Upper lobe of left lung (tissue), 6 donors: ENCODE results near the gene PRRG1. TPM values are rescaled to one million over a fixed set of nuclear protein-coding genes. Genes with fewer than 3 reads are reported as not detected.

ENCODE experiments used
- ATAC-seq, 2 donors: fragments of 200-7000 bp; cut with Tn5 transposase; one replicate each; pipeline ENCODE4 v1.9.1; 2022; ENCODE audit warnings: mild to moderate bottlenecking in 2 of 2, moderate library complexity in 2 of 2; ENCODE audit not compliant: low FRiP score in 2 of 2
- DNase-seq, 2 donors: peaks; one replicate each; pipeline ENCODE4 v3.0.0-alpha.2; 2019 to 2020
- H3K27ac ChIP-seq, 4 donors: fragments of 200-600 bp; sonication (generic); one replicate each; pipeline ENCODE4 v1.5.1; 2016 to 2019
- H3K27me3 ChIP-seq, 4 donors: fragments of 200-600 bp; sonication (generic); one replicate each; pipeline ENCODE4 v1.5.1; 2017 to 2019
- H3K36me3 ChIP-seq, 4 donors: fragments of 200-600 bp; sonication (generic); one replicate each; pipeline ENCODE4 v1.5.1; 2016 to 2019
- H3K4me1 ChIP-seq, 4 donors: fragments of 200-600 bp; sonication (generic); one replicate each; pipeline ENCODE4 v1.5.1; 2018 to 2019
- H3K4me3 ChIP-seq, 4 donors: fragments of 200-600 bp; sonication (generic); one replicate each; pipeline ENCODE4 v1.5.1; 2017 to 2019; ENCODE audit warnings: mild to moderate bottlenecking in 2 of 4, moderate library complexity in 1 of 4
- H3K9me3 ChIP-seq, 4 donors: fragments of 200-600 bp; sonication (generic); one replicate each; pipeline ENCODE4 v1.5.1; 2018 to 2019
- EP300 ChIP-seq, 4 donors: sonication (generic); formaldehyde crosslinking; IDR thresholded peaks; one replicate each; pipeline ENCODE4 v1.5.1; 2017; ENCODE audit warnings: antibody characterized with exemption in 4 of 4, control low read depth in 2 of 4
- POLR2A ChIP-seq, 4 donors: fragments of 450-650 bp; IDR thresholded peaks; one replicate each; pipeline ENCODE4 v1.5.1; 2016 to 2017; ENCODE audit warnings: antibody characterized with exemption in 4 of 4, mild to moderate bottlenecking in 2 of 4
- POLR2AphosphoS5 ChIP-seq, 2 donors: sonication (generic); formaldehyde crosslinking; IDR thresholded peaks; one replicate each; pipeline ENCODE4 v1.5.1; 2017; ENCODE audit warnings: antibody characterized with exemption in 2 of 2
- whole genome bisulfite sequencing, 2 donors: methylation state at CpG; one replicate each; pipeline ENCODE4 v1.1.5; 2017 to 2018; 5-methylcytosine and 5-hydroxymethylcytosine counted together
- total RNA-seq, 6 donors: library from RNA; depleted of rRNA in 4 of 6; stranded (reverse); fragments of >200 nt in 4 of 6; gene quantifications; one replicate each; pipeline versions ENCODE4 v1.1.0 to v1.2.1, GENCODE V29; 2016 to 2021
- TF ChIP-seq, protein P1 (sequence below), 6 experiments: fragments of 450-650 bp in 4 of 6; fragments of 200-600 bp in 2 of 6; sonication (generic) in 2 of 6; IDR thresholded peaks; one replicate each; pipeline ENCODE4 v1.5.1; 2016 to 2019; ENCODE audit warnings: antibody characterized with exemption in 6 of 6
- donor health status: DM: no; HTN: no; CAD: no; lungs with moderate emphysema.
- donor health status: DM: no; HTN: yes; CAD: no; lungs with severe emphysema.

The PRRG1 gene
- total RNA-seq, 6 donors from 2014 or later = 6.2 to 13.4 (median 9.2) TPM

DNA sequence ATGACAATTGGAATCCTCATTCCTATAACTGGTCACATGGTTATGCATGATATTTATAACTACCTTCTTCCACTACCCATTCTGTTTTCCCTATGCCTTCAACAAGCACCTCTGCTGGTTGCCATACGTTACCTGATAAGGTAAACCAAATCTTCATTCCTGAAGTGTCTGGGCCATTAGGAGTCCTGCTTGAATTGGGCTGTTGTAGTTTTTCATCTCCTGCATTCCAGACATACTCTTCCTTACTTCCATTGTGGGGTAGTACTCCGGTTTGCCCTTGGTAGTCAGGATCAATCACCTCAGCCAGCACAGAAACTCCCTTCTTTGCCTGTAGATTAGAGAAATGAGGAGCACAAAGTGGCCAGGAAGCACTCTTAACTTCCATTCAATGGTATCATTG, 113.2 kb downstream of the PRRG1 start:
- H3K9me3 ChIP-seq = no peaks in the 10 kb centered on the region
- no peak overlapping the region for H3K4me3 ChIP-seq
- DNase-seq (no peak), ATAC-seq (no peak)
- H3K4me1 ChIP-seq = no peaks in the 10 kb centered on the region
- H3K27ac ChIP-seq = no peak overlapping the region
- WGBS, 2 donors = 65 to 88% methylated on average over 2 of the region's 2 CpGs
- TF ChIP-seq, protein P1, sequence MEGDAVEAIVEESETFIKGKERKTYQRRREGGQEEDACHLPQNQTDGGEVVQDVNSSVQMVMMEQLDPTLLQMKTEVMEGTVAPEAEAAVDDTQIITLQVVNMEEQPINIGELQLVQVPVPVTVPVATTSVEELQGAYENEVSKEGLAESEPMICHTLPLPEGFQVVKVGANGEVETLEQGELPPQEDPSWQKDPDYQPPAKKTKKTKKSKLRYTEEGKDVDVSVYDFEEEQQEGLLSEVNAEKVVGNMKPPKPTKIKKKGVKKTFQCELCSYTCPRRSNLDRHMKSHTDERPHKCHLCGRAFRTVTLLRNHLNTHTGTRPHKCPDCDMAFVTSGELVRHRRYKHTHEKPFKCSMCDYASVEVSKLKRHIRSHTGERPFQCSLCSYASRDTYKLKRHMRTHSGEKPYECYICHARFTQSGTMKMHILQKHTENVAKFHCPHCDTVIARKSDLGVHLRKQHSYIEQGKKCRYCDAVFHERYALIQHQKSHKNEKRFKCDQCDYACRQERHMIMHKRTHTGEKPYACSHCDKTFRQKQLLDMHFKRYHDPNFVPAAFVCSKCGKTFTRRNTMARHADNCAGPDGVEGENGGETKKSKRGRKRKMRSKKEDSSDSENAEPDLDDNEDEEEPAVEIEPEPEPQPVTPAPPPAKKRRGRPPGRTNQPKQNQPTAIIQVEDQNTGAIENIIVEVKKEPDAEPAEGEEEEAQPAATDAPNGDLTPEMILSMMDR (IDR thresholded peaks at IDR 0.05) = no peak
- TF ChIP-seq POLR2AphosphoS5 (IDR thresholded peaks at IDR 0.05) (no peak), EP300 (IDR thresholded peaks at IDR 0.05) (no peak), POLR2A (IDR thresholded peaks at IDR 0.05) (no peak)
- no peaks in the 10 kb centered on the region for H3K36me3 ChIP-seq
- no peaks in the 10 kb centered on the region for H3K27me3 ChIP-seq

DNA sequence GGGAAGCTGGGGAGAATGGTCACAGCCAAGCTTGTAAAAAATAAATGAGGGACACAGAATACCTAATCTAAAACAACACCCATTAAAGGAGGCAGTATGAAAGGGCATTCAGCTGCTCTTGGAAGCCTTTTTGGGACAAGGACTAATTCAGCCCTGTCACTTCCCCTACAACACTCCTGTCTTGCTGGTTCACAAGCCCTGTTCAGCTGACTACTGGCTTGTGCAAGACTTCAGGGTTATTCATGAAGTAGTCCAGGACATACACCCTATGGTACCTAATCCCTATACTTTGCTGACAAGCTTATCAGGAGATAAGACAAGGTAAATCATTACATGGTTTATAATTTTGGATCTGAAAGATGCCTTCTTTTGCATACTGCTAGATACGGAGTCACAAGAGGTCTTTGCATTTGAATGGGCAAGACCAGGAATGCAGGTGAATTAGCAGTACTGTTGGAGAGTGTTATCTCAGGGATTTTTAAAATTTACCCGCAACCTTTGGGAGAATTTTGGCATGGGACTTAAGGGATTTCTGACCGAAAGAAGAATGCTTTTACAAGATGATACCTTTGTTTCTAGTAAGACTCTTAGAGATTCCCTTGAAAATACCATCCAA, 119.1 kb downstream of the PRRG1 start:
- H3K9me3 ChIP-seq = no peaks in the 10 kb centered on the region
- no peaks in the 10 kb centered on the region for H3K36me3 ChIP-seq
- H3K4me1 ChIP-seq = no peaks in the 10 kb centered on the region
- no peak overlapping the region for H3K4me3 ChIP-seq
- H3K27ac ChIP-seq = no peak overlapping the region
- TF ChIP-seq EP300 (IDR thresholded peaks at IDR 0.05) = no peak
- TF ChIP-seq, protein P1 (IDR thresholded peaks at IDR 0.05) = no peak
- TF ChIP-seq POLR2AphosphoS5 (IDR thresholded peaks at IDR 0.05) = no peak
- no peak for TF ChIP-seq POLR2A (IDR thresholded peaks at IDR 0.05)
- ATAC-seq (no peak), DNase-seq (no peak)
- WGBS, 2 donors = 80 to 100% methylated on average over 2 to 3 of the region's 3 CpGs
- no peaks in the 10 kb centered on the region for H3K27me3 ChIP-seq

DNA sequence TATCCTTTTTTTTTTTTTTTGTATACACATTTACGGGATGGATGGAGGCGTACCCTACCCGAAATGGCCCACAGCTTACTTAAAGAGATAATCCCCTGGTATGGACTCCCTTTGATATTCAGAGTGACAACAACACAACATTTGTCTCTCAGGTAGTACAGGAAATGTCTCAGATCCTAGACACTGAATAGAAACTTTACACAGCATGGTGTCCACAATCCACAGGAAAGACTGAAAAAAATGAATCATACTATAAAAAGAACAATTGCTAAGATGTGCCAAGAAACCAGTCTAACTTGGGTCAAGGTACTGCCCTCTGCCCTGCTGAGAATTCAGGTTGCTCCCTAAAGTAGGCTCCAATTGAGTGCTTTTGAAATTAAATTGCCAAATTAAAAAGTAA, 121.5 kb downstream of the PRRG1 start:
- Histone ChIP-seq H3K9me3 (no peaks in the 10 kb centered on the region), H3K4me1 (no peaks in the 10 kb centered on the region), H3K4me3 (no peak overlapping the region), H3K36me3 (no peaks in the 10 kb centered on the region), H3K27ac (no peak overlapping the region), H3K27me3 (no peaks in the 10 kb centered on the region)
- no peak for DNase-seq
- no peak for ATAC-seq
- TF ChIP-seq EP300 (IDR thresholded peaks at IDR 0.05) = no peak
- TF ChIP-seq POLR2A (IDR thresholded peaks at IDR 0.05) = no peak
- TF ChIP-seq, protein P1 (IDR thresholded peaks at IDR 0.05) = no peak
- TF ChIP-seq POLR2AphosphoS5 (IDR thresholded peaks at IDR 0.05) = no peak
- 73 to 96% methylated on average over 3 of the region's 3 CpGs for WGBS, 2 donors

DNA sequence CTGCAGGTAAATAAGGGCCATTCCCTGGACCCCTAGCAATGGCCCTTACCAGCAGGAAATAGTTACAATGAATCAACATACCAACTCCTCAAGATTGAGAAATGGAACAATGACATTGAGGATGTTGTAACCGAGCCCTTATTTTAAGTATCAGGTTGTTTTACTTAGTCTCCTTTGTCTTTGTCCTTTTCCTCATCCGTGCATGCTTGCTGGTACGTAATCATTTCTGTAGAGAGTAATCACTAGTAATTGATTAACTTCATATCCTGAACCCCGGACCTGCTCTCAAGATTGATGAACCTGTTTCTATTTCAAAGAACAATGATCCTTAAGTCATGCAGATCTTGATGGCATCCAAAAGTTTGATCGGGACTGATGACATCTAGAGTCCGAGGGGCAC, 123.7 kb downstream of the PRRG1 start:
- H3K27me3 ChIP-seq = no peaks in the 10 kb centered on the region
- H3K27ac ChIP-seq = no peak overlapping the region
- H3K4me1 ChIP-seq = no peaks in the 10 kb centered on the region
- no peak overlapping the region for H3K4me3 ChIP-seq
- 67 to 74% methylated on average over 6 of the region's 6 CpGs for WGBS, 2 donors
- no peaks in the 10 kb centered on the region for H3K9me3 ChIP-seq
- no peaks in the 10 kb centered on the region for H3K36me3 ChIP-seq
- DNase-seq (no peak), ATAC-seq (no peak)
- TF ChIP-seq EP300 (IDR thresholded peaks at IDR 0.05) = no peak
- TF ChIP-seq POLR2A (IDR thresholded peaks at IDR 0.05) = no peak

DNA sequence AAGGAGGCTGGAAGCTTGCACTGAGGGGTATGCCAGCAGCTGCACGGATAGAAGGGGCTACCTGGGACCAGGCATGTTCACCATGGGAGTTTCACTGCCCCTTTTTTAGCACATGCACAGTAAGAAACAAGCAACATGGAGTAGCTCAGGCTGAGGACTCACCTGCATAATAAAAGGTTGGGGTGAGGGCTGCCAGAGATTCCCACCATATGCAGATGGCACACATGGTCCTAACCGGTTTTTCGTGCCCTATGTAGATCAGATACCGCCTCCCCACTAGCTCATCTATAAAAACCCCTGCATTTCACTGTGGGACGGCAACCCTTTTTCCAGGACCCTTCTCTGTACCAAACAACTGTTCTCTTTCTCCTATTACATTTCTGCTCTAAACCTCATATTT, 125.3 kb downstream of the PRRG1 start:
- Histone ChIP-seq H3K36me3 (no peaks in the 10 kb centered on the region), H3K27me3 (no peaks in the 10 kb centered on the region), H3K27ac (no peak overlapping the region), H3K4me1 (no peaks in the 10 kb centered on the region), H3K4me3 (no peak overlapping the region), H3K9me3 (no peaks in the 10 kb centered on the region)
- ATAC-seq = no peak
- WGBS, 2 donors = 54 to 93% methylated on average over 4 to 5 of the region's 5 CpGs
- no peak for DNase-seq
- TF ChIP-seq EP300 (IDR thresholded peaks at IDR 0.05) (no peak), POLR2AphosphoS5 (IDR thresholded peaks at IDR 0.05) (no peak), POLR2A (IDR thresholded peaks at IDR 0.05) (no peak)
- TF ChIP-seq, protein P1 (IDR thresholded peaks at IDR 0.05) = no peak
